MM.1S (cell line): ENCODE results near the gene CASS4.

Experiments used
- DNase-seq: peaks from one replicate; pipeline ENCODE4 v3.0.0-alpha.2; 2015
- H2AFZ ChIP-seq: fragments of 300-600 bp; sonication (generic); 2 replicates; pipeline ENCODE4 v1.6.0; 2016; ENCODE audit warnings: antibody characterized with exemption, low read length
- H3F3A ChIP-seq: fragments of 300-600 bp; sonication (generic); 2 replicates; pipeline ENCODE4 v1.6.1; 2016; ENCODE audit warnings: mild to moderate bottlenecking, antibody characterized with exemption, low read length, moderate library complexity, mixed read lengths; ENCODE audit not compliant: insufficient read depth
- H3K27ac ChIP-seq: fragments of 300-600 bp; sonication (generic); 2 replicates; pipeline ENCODE4 v1.5.1; 2016; ENCODE audit warnings: mild to moderate bottlenecking, low read length
- H3K27me3 ChIP-seq: fragments of 300-600 bp; sonication (generic); replicated peaks from 2 replicates; pipeline ENCODE4 v1.6.0; 2016; ENCODE audit warnings: low read length; ENCODE audit not compliant: insufficient read depth
- H3K36me3 ChIP-seq: fragments of 300-600 bp; sonication (generic); replicated peaks from 2 replicates; pipeline ENCODE4 v1.6.1; 2016; ENCODE audit warnings: mild to moderate bottlenecking, low read length, mixed read lengths; ENCODE audit not compliant: insufficient read depth
- H3K4me1 ChIP-seq: fragments of 300-600 bp; sonication (generic); 2 replicates; pipeline ENCODE4 v1.6.1; 2016; ENCODE audit warnings: low read length, mixed read lengths
- H3K4me2 ChIP-seq: fragments of 300-600 bp; sonication (generic); 2 replicates; pipeline ENCODE4 v1.6.0; 2016; ENCODE audit warnings: low read depth, low read length
- H3K4me3 ChIP-seq: fragments of 300-600 bp; sonication (generic); 2 replicates; pipeline ENCODE4 v1.5.1; 2016; ENCODE audit warnings: low read length, mixed read lengths
- H3K79me2 ChIP-seq: fragments of 300-600 bp; sonication (generic); 2 replicates; pipeline ENCODE4 v1.6.1; 2016; ENCODE audit warnings: mixed run types, low read length, mixed read lengths
- H3K9ac ChIP-seq: fragments of 300-600 bp; sonication (generic); 2 replicates; pipeline ENCODE4 v1.6.1; 2016; ENCODE audit warnings: low read length, mixed read lengths
- H3K9me2 ChIP-seq: fragments of 300-600 bp; sonication (generic); replicated peaks from 2 replicates; pipeline ENCODE4 v1.6.1; 2016; ENCODE audit warnings: mild to moderate bottlenecking, low read length, mixed read lengths; ENCODE audit not compliant: insufficient read depth
- H3K9me3 ChIP-seq: fragments of 300-600 bp; sonication (generic); replicated peaks from 2 replicates; pipeline ENCODE4 v1.6.1; 2016; ENCODE audit warnings: mild to moderate bottlenecking, low read length, mixed read lengths; ENCODE audit not compliant: insufficient read depth
- H4K20me1 ChIP-seq: fragments of 300-600 bp; sonication (generic); 2 replicates; pipeline ENCODE4 v1.6.1; 2016; ENCODE audit warnings: mild to moderate bottlenecking, low read length, moderate library complexity, mixed read lengths; ENCODE audit not compliant: insufficient read depth
- EZH2 ChIP-seq: fragments of 300-600 bp; sonication (generic); optimal IDR thresholded peaks from 2 replicates; pipeline ENCODE3; 2017; ENCODE audit warnings: low read depth, mild to moderate bottlenecking, antibody characterized with exemption, low read length, mixed read lengths
- EZH2phosphoT487 ChIP-seq: fragments of 300-600 bp; sonication (generic); IDR thresholded peaks from 2 replicates; pipeline ENCODE4 v1.6.1; 2018; ENCODE audit warnings: antibody characterized with exemption, low read length
- TF ChIP-seq, protein P1 (sequence below): fragments of 300-600 bp; sonication (generic); IDR thresholded peaks from 2 replicates; pipeline ENCODE4 v1.5.1; 2016; ENCODE audit warnings: antibody characterized with exemption, low read length, mixed read lengths

CASS4 gene

DNA sequence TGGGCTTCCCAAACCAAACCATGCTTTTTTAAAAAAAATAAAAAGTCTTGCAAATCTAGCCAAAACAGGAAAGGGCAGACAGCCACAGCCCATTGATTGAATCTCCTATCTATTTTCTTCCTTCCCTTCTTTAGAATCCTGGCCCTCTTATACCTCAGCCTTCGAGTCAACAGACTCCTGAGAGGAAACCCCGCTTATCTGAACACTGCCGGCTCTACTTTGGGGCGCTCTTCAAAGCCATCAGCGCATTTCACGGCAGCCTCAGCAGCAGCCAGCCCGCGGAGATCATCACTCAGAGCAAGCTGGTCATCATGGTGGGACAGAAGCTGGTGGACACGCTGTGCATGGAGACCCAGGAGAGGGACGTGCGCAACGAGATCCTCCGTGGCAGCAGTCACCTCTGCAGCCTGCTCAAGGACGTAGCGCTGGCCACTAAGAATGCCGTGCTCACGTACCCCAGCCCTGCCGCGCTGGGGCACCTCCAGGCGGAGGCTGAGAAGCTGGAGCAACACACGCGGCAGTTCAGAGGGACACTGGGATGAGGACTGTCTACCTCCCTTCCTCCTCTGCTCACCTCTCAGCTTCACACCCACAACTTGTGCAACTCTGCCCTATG, 46.3 kb downstream of the CASS4 start:
- Histone ChIP-seq H3K27ac (no peak overlapping the region), H4K20me1 (no peaks in the 10 kb centered on the region), H3K4me3 (no peak overlapping the region), H2AFZ (no peak overlapping the region), H3K79me2 (no peaks in the 10 kb centered on the region), H3K9me2 (no peaks in the 10 kb centered on the region), H3K4me1 (no peaks in the 10 kb centered on the region), H3F3A (no peaks in the 10 kb centered on the region), H3K27me3 (no peaks in the 10 kb centered on the region; the same call in 1 of the 2 replicates), H3K9ac (no peak overlapping the region), H3K4me2 (no peak overlapping the region), H3K36me3 (no peaks in the 10 kb centered on the region), H3K9me3 (no peaks in the 10 kb centered on the region)
- TF ChIP-seq EZH2 (no peak), EZH2phosphoT487 (no peak)
- TF ChIP-seq, protein P1, sequence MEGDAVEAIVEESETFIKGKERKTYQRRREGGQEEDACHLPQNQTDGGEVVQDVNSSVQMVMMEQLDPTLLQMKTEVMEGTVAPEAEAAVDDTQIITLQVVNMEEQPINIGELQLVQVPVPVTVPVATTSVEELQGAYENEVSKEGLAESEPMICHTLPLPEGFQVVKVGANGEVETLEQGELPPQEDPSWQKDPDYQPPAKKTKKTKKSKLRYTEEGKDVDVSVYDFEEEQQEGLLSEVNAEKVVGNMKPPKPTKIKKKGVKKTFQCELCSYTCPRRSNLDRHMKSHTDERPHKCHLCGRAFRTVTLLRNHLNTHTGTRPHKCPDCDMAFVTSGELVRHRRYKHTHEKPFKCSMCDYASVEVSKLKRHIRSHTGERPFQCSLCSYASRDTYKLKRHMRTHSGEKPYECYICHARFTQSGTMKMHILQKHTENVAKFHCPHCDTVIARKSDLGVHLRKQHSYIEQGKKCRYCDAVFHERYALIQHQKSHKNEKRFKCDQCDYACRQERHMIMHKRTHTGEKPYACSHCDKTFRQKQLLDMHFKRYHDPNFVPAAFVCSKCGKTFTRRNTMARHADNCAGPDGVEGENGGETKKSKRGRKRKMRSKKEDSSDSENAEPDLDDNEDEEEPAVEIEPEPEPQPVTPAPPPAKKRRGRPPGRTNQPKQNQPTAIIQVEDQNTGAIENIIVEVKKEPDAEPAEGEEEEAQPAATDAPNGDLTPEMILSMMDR, result no peak
- DNase-seq, result no peak

DNA sequence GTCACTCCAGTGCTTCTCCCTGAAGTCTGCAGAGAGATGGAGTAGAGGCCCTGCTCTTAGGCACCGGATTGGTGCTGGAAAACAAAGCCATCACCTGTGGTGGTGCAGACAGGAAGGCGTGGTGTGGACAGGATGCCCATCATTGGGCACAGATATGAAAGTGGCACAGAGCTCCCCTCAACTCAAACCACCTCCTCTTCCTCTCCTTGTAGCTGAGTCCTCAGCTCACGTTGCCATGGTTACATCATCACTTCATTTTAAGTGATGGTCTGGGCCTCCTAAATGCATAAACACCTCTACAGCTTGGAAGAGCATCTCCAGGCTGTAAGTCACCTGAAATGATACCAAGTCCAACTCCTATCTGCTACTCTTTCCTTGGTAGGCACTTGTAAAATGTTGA, 48.4 kb downstream of the CASS4 start:
- no peaks in the 10 kb centered on the region for H3F3A ChIP-seq
- no peak overlapping the region for H2AFZ ChIP-seq
- H3K79me2 ChIP-seq, result no peaks in the 10 kb centered on the region
- H3K9me3 ChIP-seq, result no peaks in the 10 kb centered on the region
- no peak overlapping the region for H3K4me2 ChIP-seq
- no peak overlapping the region for H3K4me3 ChIP-seq
- no peak overlapping the region for H3K27ac ChIP-seq
- H3K9me2 ChIP-seq, result no peaks in the 10 kb centered on the region
- H3K4me1 ChIP-seq, result no peaks in the 10 kb centered on the region
- DNase-seq, result no peak
- H4K20me1 ChIP-seq, result no peaks in the 10 kb centered on the region
- no peak overlapping the region for H3K9ac ChIP-seq
- H3K27me3 ChIP-seq, result no peaks in the 10 kb centered on the region; the same call in 1 of the 2 replicates
- TF ChIP-seq EZH2, result no peak
- TF ChIP-seq, protein P1, result no peak
- no peak for TF ChIP-seq EZH2phosphoT487
- no peaks in the 10 kb centered on the region for H3K36me3 ChIP-seq

- Histone ChIP-seq H3K79me2 (no peaks in the 10 kb centered on the region), H3K27me3 (peaks cover 10% of the 10 kb centered on the region), H2AFZ (no peak overlapping the region), H3K4me1 (no peaks in the 10 kb centered on the region), H4K20me1 (no peaks in the 10 kb centered on the region), H3K9ac (no peak overlapping the region), H3K9me3 (no peaks in the 10 kb centered on the region), H3F3A (no peaks in the 10 kb centered on the region), H3K4me2 (no peak overlapping the region), H3K27ac (no peak overlapping the region), H3K4me3 (no peak overlapping the region), H3K9me2 (no peaks in the 10 kb centered on the region), H3K36me3 (no peaks in the 10 kb centered on the region)
- no peak for DNase-seq
- no peak for TF ChIP-seq EZH2
Measured at GRCh38 chr20:56461576-56461975, 49.5 kb downstream of the CASS4 start.

- Histone ChIP-seq H3F3A (no peaks in the 10 kb centered on the region), H3K79me2 (peaks cover under 1% of the 10 kb centered on the region; the same call in 1 of the 2 replicates), H2AFZ (no peak overlapping the region), H3K36me3 (no peaks in the 10 kb centered on the region), H3K9me2 (no peaks in the 10 kb centered on the region), H3K9me3 (no peaks in the 10 kb centered on the region), H3K27me3 (peaks cover 10% of the 10 kb centered on the region), H4K20me1 (no peaks in the 10 kb centered on the region), H3K4me1 (no peaks in the 10 kb centered on the region), H3K4me2 (no peak overlapping the region), H3K4me3 (no peak overlapping the region), H3K27ac (no peak overlapping the region), H3K9ac (no peak overlapping the region)
- no peak for DNase-seq
- TF ChIP-seq EZH2phosphoT487 (no peak), EZH2 (no peak)
- TF ChIP-seq, protein P1, result no peak
Measured at GRCh38 chr20:56463428-56463827, 51.4 kb downstream of the CASS4 start.
